Suppressor macrophage (primary cell): Measurements from ENCODE around the gene RHBDF1.

Experiments used
- DNase-seq, 4 experiments: peaks; one replicate each; pipeline ENCODE4 v3.0.0-alpha.2; 2020 to 2022

RHBDF1 gene

GRCh38 chr16:74747-75334, 2.4 kb upstream of the RHBDF1 start:
- DNase-seq: no peak

- no peak for DNase-seq
Measured at GRCh38 chr16:74051-74746, 1.8 kb upstream of the RHBDF1 start.

GRCh38 chr16:71540-72401, 660 bp downstream of the RHBDF1 start:
- DNase-seq: peak in 2 of 4 experiments; percentile 37 to 55

GRCh38 chr16:71210-71539, 1.3 kb downstream of the RHBDF1 start:
- no peak for DNase-seq

GRCh38 chr16:69181-69580, 3.2 kb downstream of the RHBDF1 start:
- no peak for DNase-seq

GRCh38 chr16:67884-68789, 4.3 kb downstream of the RHBDF1 start:
- no peak for DNase-seq

GRCh38 chr16:67183-67791, 5.1 kb downstream of the RHBDF1 start:
- no peak for DNase-seq

- DNase-seq: no peak
Measured at GRCh38 chr16:66309-67182, 5.9 kb downstream of the RHBDF1 start.

GRCh38 chr16:65745-66144, 6.7 kb downstream of the RHBDF1 start:
- DNase-seq: peak; percentile 87 to 94 (median 92)

- DNase-seq: no peak
Measured at GRCh38 chr16:64914-65255, 7.5 kb downstream of the RHBDF1 start.

- no peak for DNase-seq
Measured at GRCh38 chr16:63998-64913, 8.2 kb downstream of the RHBDF1 start.

GRCh38 chr16:63466-63865, 9.0 kb downstream of the RHBDF1 start:
- no peak for DNase-seq

- DNase-seq: no peak
Measured at GRCh38 chr16:62968-63391, 9.5 kb downstream of the RHBDF1 start.

- no peak for DNase-seq
Measured at GRCh38 chr16:62283-62967, 10.0 kb downstream of the RHBDF1 start.

GRCh38 chr16:61879-62281, 10.6 kb downstream of the RHBDF1 start:
- no peak for DNase-seq

- DNase-seq: no peak
Measured at GRCh38 chr16:60929-61878, 11.2 kb downstream of the RHBDF1 start.

GRCh38 chr16:60166-60565, 12.3 kb downstream of the RHBDF1 start:
- DNase-seq: no peak

GRCh38 chr16:59440-60059, 12.9 kb downstream of the RHBDF1 start:
- no peak for DNase-seq
